HEK293 (cell line): ENCODE results near the gene PRKAG2.

ENCODE experiments used
- CTCF ChIA-PET: fragments of 350-600 bp; formaldehyde crosslinking; extraction: SDS; loops from one replicate; lab custom pipeline; 2021; ENCODE audit warnings: antibody characterized with exemption; lab: Yijun Ruan, JAX
- POLR2A ChIA-PET: fragments of 300-600 bp; formaldehyde crosslinking; extraction: SDS; loops from one replicate; lab custom pipeline; 2020; ENCODE audit warnings: antibody characterized with exemption, inconsistent platforms; lab: Yijun Ruan, JAX
- H3K27ac ChIP-seq: fragments of 200-500 bp; sonication (Bioruptor generic); 2 replicates; pipeline ENCODE4 v1.5.1; 2014; ENCODE audit warnings: low read depth, low read length, control low read depth, inconsistent platforms; ENCODE audit errors: extremely low read depth
- H3K36me3 ChIP-seq, 2 experiments: fragments of 200-500 bp in 1 of 2; sonication (Bioruptor generic) in 1 of 2; 1 replicate in 1 of 2; 2 replicates in 1 of 2; pipeline ENCODE4 v1.5.1; 2014 to 2017; ENCODE audit warnings: inconsistent platforms in 2 of 2, low read length in 2 of 2; ENCODE audit not compliant: control insufficient read depth in 2 of 2, insufficient read depth in 1 of 2
- H3K4me1 ChIP-seq: fragments of 200-500 bp; sonication (Bioruptor generic); 2 replicates; pipeline ENCODE4 v1.5.1; 2014; ENCODE audit warnings: mild to moderate bottlenecking, low read length, inconsistent platforms; ENCODE audit not compliant: control insufficient read depth, insufficient read depth
- H3K4me3 ChIP-seq: 2 replicates; pipeline ENCODE4 v1.5.1; 2011; ENCODE audit warnings: low read depth, mild to moderate bottlenecking, control low read depth, low read length, moderate library complexity
- H3K9me3 ChIP-seq: fragments of 200-500 bp; sonication (Bioruptor generic); 2 replicates; pipeline ENCODE4 v1.5.1; 2014; ENCODE audit warnings: low read depth, low read length, inconsistent platforms; ENCODE audit not compliant: control insufficient read depth, insufficient read depth
- IKZF3 ChIP-seq: fragments of 450-650 bp; IDR thresholded peaks from 2 replicates; pipeline ENCODE4 v1.5.0; 2018; ENCODE audit warnings: missing biosample characterization, mild to moderate bottlenecking, missing genetic modification characterization, moderate library complexity
- KLF10 ChIP-seq: fragments of 450-650 bp; IDR thresholded peaks from 2 replicates; pipeline ENCODE4 v1.5.1; 2018; ENCODE audit warnings: missing biosample characterization, mild to moderate bottlenecking, missing genetic modification characterization
- KLF16 ChIP-seq: fragments of 450-650 bp; formaldehyde crosslinking; IDR thresholded peaks from 2 replicates; pipeline ENCODE4 v1.5.1; 2017; ENCODE audit warnings: missing biosample characterization, missing genetic modification characterization
- MEIS1 ChIP-seq: sonication (generic); formaldehyde crosslinking; IDR thresholded peaks from 2 replicates; pipeline ENCODE4 v1.8.1; 2022; ENCODE audit warnings: missing genetic modification reagents, mild to moderate bottlenecking, borderline replicate concordance
- OSR2 ChIP-seq: fragments of 450-650 bp; formaldehyde crosslinking; IDR thresholded peaks from 2 replicates; pipeline ENCODE4 v1.5.1; 2016; ENCODE audit warnings: missing biosample characterization, missing genetic modification characterization
- PRDM1 ChIP-seq: fragments of 450-650 bp; formaldehyde crosslinking; IDR thresholded peaks from 2 replicates; pipeline ENCODE4; 2016; ENCODE audit warnings: missing biosample characterization, missing genetic modification characterization
- SP3 ChIP-seq: fragments of 450-650 bp; formaldehyde crosslinking; IDR thresholded peaks from 2 replicates; pipeline ENCODE4 v1.5.1; 2016; ENCODE audit warnings: missing biosample characterization, missing genetic modification characterization
- YY1 ChIP-seq: fragments of 450-650 bp; formaldehyde crosslinking; IDR thresholded peaks from 2 replicates; pipeline ENCODE4 v1.5.1; 2018; ENCODE audit warnings: missing biosample characterization, missing genetic modification characterization
- ZBTB1 ChIP-seq: fragments of 450-650 bp; formaldehyde crosslinking; IDR thresholded peaks from 2 replicates; pipeline ENCODE4 v1.5.1; 2016; ENCODE audit warnings: missing biosample characterization, missing genetic modification characterization
- ZBTB20 ChIP-seq: fragments of 450-650 bp; formaldehyde crosslinking; IDR thresholded peaks from 2 replicates; pipeline ENCODE4 v1.5.1; 2016; ENCODE audit warnings: missing biosample characterization, missing genetic modification characterization
- ZBTB7A ChIP-seq: fragments of 450-650 bp; formaldehyde crosslinking; IDR thresholded peaks from 2 replicates; pipeline ENCODE4 v1.5.1; 2016; ENCODE audit warnings: low read depth, missing biosample characterization, missing genetic modification characterization
- ZEB2 ChIP-seq: fragments of 450-650 bp; formaldehyde crosslinking; IDR thresholded peaks from 2 replicates; pipeline ENCODE4 v1.5.1; 2016; ENCODE audit warnings: missing biosample characterization, missing genetic modification characterization
- ZFP69B ChIP-seq: fragments of 450-650 bp; formaldehyde crosslinking; IDR thresholded peaks from 2 replicates; pipeline ENCODE4 v1.5.1; 2016; ENCODE audit warnings: missing biosample characterization, missing genetic modification characterization
- ZNF132 ChIP-seq: fragments of 450-650 bp; formaldehyde crosslinking; IDR thresholded peaks from 2 replicates; pipeline ENCODE4 v1.5.1; 2017; ENCODE audit warnings: missing biosample characterization, missing genetic modification characterization, borderline replicate concordance
- ZNF2 ChIP-seq: fragments of 450-650 bp; formaldehyde crosslinking; IDR thresholded peaks from 2 replicates; pipeline ENCODE4 v1.5.1; 2016; ENCODE audit warnings: missing biosample characterization, missing genetic modification characterization
- ZNF350 ChIP-seq: fragments of 450-650 bp; formaldehyde crosslinking; IDR thresholded peaks from 2 replicates; pipeline ENCODE4 v1.5.0; 2017; ENCODE audit warnings: missing biosample characterization, mild to moderate bottlenecking, missing genetic modification characterization
- ZNF423 ChIP-seq: fragments of 450-650 bp; formaldehyde crosslinking; IDR thresholded peaks from 2 replicates; pipeline ENCODE4 v1.5.1; 2016; ENCODE audit warnings: missing biosample characterization, missing genetic modification characterization
- ZNF510 ChIP-seq: fragments of 450-650 bp; formaldehyde crosslinking; IDR thresholded peaks from 2 replicates; pipeline ENCODE4 v1.5.1; 2018; ENCODE audit warnings: mild to moderate bottlenecking, missing genetic modification characterization, missing biosample characterization; ENCODE audit not compliant: insufficient replicate concordance
- ZNF549 ChIP-seq: fragments of 450-650 bp; IDR thresholded peaks from 2 replicates; pipeline ENCODE4 v1.5.1; 2018; ENCODE audit warnings: missing biosample characterization, missing genetic modification characterization, mild to moderate bottlenecking, inconsistent platforms, moderate library complexity
- ZNF585B ChIP-seq: fragments of 450-650 bp; formaldehyde crosslinking; IDR thresholded peaks from 2 replicates; pipeline ENCODE4 v1.5.1; 2016; ENCODE audit warnings: missing biosample characterization, missing genetic modification characterization
- ZNF785 ChIP-seq: fragments of 450-650 bp; formaldehyde crosslinking; IDR thresholded peaks from 2 replicates; pipeline ENCODE4 v1.5.1; 2016; ENCODE audit warnings: missing biosample characterization, missing genetic modification characterization
- TF ChIP-seq, protein P1 (sequence below): fragments of 450-650 bp; formaldehyde crosslinking; IDR thresholded peaks from 2 replicates; pipeline ENCODE4 v1.5.1; 2017; ENCODE audit warnings: missing biosample characterization, missing genetic modification characterization
- TF ChIP-seq, protein P2 (sequence below): fragments of 450-650 bp; formaldehyde crosslinking; IDR thresholded peaks from 2 replicates; pipeline ENCODE4 v1.5.1; 2016; ENCODE audit warnings: missing biosample characterization, missing genetic modification characterization
- TF ChIP-seq, protein P3 (sequence below): fragments of 450-650 bp; formaldehyde crosslinking; IDR thresholded peaks from 2 replicates; pipeline ENCODE4 v1.5.1; 2016; ENCODE audit warnings: missing biosample characterization, missing genetic modification characterization

Gene PRKAG2

DNA sequence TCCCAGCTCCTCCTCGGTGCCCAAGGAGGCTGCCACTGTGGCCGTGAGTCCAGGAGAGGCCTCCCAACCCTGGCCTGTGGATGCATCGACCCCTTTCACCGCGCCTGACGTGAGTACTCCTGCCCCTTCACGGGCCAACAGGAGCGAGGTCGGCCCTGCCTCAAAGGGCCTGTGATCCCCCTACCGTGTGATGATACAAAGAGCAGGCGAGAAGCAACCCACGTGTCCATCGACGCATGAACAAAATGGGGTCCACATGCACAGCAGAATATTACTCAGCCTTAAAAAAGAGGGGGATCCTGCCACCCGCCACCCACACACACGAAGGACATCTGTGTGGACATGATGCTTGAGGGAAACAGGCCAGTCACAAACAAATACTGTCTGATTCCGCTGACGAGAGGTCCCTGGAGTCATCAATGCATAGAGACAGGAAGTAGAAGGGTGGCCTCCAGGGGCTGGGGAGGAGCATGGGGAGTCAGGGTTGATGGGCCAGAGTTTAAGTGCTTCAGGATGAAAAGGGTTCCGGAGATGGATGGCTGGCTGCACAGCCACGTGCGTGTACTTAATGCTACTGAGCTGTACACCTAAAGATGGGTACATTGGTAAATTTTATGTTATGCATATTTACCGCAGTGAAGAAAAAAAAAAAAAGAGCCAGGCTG lies 151.9 kb downstream of the PRKAG2 start (continued):
- TF ChIP-seq OSR2 (tag by site-specific recombination) (no peak), ZNF350 (tag by site-specific recombination) (no peak), MEIS1 (CRISPR knock-in tag) (no peak)
- TF ChIP-seq, all 188 proteins: peak for 0

DNA sequence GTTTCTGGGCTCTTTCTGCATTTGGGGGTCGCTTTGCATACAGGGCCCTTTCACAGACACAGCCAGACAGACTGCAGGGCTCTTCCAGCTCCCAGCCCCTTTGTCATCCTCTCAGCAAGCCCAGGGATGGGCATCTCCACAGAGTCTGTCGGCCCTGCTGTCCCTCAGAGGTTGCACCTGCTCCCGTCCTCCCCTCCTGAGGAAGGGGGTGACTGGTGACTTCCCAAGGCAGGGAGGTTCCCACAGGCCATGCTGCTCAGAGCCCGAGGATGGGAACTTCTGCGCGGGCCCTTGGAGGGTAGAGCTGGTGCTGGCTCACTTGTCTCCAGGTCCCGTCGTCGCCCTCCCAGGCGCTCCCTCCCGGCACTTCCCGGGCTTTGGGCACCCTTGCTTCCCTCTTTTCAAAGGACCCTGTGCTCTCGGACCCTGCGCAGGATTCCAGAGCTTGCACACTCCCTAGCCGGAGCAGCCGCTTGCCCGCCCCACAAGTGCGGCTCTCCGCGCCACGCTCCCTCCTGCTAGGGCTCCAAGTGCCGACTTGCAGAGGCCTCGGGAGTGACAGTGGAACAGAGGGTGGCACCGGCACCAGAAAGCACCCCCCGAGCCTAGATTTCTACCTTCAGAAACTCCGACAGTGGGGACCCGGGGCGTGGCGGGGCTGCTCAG lies 152.5 kb downstream of the PRKAG2 start:
- Histone ChIP-seq H3K27ac (no peak overlapping the region), H3K9me3 (no peaks in the 10 kb centered on the region), H3K36me3 (no peaks in the 10 kb centered on the region), H3K4me1 (0 out of 2 replicates have a peak, but pooled peaks cover 3% of the 10 kb centered on the region), H3K4me3 (no peak overlapping the region)
- ChIA-PET POLR2A (no interaction called here), CTCF (interaction anchor here (0.6 to 2.4 kb wide), 4 partner anchors 10 to 369 kb away, joined by 3 to 8 read pairs (median 3); no protein-coding TSS in a partner anchor)
- TF ChIP-seq, protein P1, sequence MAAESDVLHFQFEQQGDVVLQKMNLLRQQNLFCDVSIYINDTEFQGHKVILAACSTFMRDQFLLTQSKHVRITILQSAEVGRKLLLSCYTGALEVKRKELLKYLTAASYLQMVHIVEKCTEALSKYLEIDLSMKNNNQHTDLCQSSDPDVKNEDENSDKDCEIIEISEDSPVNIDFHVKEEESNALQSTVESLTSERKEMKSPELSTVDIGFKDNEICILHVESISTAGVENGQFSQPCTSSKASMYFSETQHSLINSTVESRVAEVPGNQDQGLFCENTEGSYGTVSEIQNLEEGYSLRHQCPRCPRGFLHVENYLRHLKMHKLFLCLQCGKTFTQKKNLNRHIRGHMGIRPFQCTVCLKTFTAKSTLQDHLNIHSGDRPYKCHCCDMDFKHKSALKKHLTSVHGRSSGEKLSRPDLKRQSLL (tag by site-specific recombination) = no peak
- no peak for TF ChIP-seq SP3 (tag by site-specific recombination)
- TF ChIP-seq KLF16 (tag by site-specific recombination) = no peak
- TF ChIP-seq, protein P2, sequence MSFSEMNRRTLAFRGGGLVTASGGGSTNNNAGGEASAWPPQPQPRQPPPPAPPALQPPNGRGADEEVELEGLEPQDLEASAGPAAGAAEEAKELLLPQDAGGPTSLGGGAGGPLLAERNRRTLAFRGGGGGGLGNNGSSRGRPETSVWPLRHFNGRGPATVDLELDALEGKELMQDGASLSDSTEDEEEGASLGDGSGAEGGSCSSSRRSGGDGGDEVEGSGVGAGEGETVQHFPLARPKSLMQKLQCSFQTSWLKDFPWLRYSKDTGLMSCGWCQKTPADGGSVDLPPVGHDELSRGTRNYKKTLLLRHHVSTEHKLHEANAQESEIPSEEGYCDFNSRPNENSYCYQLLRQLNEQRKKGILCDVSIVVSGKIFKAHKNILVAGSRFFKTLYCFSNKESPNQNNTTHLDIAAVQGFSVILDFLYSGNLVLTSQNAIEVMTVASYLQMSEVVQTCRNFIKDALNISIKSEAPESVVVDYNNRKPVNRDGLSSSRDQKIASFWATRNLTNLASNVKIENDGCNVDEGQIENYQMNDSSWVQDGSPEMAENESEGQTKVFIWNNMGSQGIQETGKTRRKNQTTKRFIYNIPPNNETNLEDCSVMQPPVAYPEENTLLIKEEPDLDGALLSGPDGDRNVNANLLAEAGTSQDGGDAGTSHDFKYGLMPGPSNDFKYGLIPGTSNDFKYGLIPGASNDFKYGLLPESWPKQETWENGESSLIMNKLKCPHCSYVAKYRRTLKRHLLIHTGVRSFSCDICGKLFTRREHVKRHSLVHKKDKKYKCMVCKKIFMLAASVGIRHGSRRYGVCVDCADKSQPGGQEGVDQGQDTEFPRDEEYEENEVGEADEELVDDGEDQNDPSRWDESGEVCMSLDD (tag by site-specific recombination) = no peak
- TF ChIP-seq ZNF2 (tag by site-specific recombination) = no peak
- TF ChIP-seq ZNF585B = no peak
- TF ChIP-seq YY1 (tag by site-specific recombination) = no peak
- TF ChIP-seq ZEB2 (tag by site-specific recombination) = no peak
- TF ChIP-seq ZNF350 (tag by site-specific recombination) = no peak
- no peak for TF ChIP-seq PRDM1
- TF ChIP-seq ZFP69B (tag by site-specific recombination) = no peak
- TF ChIP-seq ZNF785 (tag by site-specific recombination) = no peak

DNA sequence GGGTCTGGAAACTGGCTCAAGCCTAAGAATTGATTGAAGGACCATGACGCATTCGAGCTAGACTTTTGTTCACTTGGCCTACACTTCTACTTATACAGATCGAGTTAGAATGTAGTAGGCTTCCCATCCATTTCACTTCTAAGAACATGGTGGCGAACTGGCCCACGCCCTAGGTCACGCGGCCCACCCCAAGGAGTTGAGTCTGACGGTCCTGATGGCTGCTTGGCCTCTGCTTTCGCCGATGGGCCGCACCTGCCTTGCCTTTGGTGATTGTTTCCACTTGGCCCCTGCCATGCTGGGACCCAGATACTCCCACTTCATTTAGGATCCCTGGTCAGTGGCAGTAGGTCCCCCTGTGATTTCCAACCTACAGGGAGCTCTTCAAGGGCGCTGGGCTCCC lies 153.6 kb downstream of the PRKAG2 start:
- no peak overlapping the region for H3K4me3 ChIP-seq
- ChIA-PET CTCF (interaction anchor here (2.4 kb wide), 1 partner anchor 18 kb away, joined by 8 read pairs; no protein-coding TSS in a partner anchor), POLR2A (no interaction called here)
- 0 out of 2 replicates have a peak, but pooled peaks cover 3% of the 10 kb centered on the region for H3K4me1 ChIP-seq
- TF ChIP-seq, protein P3, sequence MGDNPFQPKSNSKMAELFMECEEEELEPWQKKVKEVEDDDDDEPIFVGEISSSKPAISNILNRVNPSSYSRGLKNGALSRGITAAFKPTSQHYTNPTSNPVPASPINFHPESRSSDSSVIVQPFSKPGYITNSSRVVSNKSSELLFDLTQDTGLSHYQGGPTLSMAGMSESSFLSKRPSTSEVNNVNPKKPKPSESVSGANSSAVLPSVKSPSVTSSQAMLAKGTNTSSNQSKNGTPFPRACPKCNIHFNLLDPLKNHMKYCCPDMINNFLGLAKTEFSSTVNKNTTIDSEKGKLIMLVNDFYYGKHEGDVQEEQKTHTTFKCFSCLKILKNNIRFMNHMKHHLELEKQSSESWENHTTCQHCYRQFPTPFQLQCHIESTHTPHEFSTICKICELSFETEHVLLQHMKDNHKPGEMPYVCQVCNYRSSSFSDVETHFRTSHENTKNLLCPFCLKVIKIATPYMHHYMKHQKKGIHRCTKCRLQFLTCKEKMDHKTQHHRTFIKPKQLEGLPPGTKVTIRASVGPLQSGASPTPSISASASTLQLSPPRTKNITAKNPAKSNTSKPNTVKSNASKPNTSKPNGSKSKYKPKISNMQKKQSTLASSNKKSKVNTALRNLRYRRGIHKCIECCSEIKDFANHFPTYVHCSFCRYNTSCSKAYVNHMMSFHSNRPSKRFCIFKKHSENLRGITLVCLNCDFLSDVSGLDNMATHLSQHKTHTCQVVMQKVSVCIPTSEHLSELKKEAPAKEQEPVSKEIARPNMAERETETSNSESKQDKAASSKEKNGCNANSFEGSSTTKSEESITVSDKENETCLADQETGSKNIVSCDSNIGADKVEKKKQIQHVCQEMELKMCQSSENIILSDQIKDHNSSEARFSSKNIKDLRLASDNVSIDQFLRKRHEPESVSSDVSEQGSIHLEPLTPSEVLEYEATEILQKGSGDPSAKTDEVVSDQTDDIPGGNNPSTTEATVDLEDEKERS (tag by site-specific recombination) = no peak
- TF ChIP-seq ZNF132 (tag by site-specific recombination) (no peak), ZBTB7A (no peak), ZNF423 (tag by site-specific recombination) (no peak), KLF10 (tag by site-specific recombination) (no peak), ZNF510 (no peak), IKZF3 (no peak), ZNF549 (tag by site-specific recombination) (no peak), ZBTB20 (tag by site-specific recombination) (no peak), ZBTB1 (tag by site-specific recombination) (no peak)
- TF ChIP-seq, all 188 proteins: peak for 0
- no peaks in the 10 kb centered on the region for H3K36me3 ChIP-seq
- no peak overlapping the region for H3K27ac ChIP-seq
- no peaks in the 10 kb centered on the region for H3K9me3 ChIP-seq
